GM13976 (cell line): ENCODE measurements around the gene LITAF.

Experiments used
- DNase-seq: peaks from one replicate; pipeline ENCODE4 v3.0.0; 2012; ENCODE audit warnings: low spot score
- CTCF ChIP-seq: IDR thresholded peaks from 2 replicates; pipeline ENCODE4 v1.5.1; 2012; ENCODE audit warnings: borderline replicate concordance, mild to moderate bottlenecking; ENCODE audit not compliant: insufficient read depth; ENCODE audit errors: extremely low read depth, missing control alignments, control extremely low read depth
- in situ Hi-C: fragments of 300-500 bp; cut with MboI; formaldehyde crosslinking; loops from one replicate; pipeline ENCODE4 v1.12.0; 2022; ENCODE audit warnings: low sequenced_read_pairs, mixed read lengths, inconsistent platforms; ENCODE audit not compliant: unreplicated experiment

The LITAF gene

GRCh38 chr16:11589198-11589550 is 2.5 kb upstream of the LITAF start:
- no peak for TF ChIP-seq CTCF
- in situ Hi-C loops = no loop called here
- no peak for DNase-seq

GRCh38 chr16:11588321-11589197 is 1.8 kb upstream of the LITAF start:
- DNase-seq = no peak
- TF ChIP-seq CTCF = no peak
- in situ Hi-C loops = no loop called here

GRCh38 chr16:11587643-11588247 is 1.0 kb upstream of the LITAF start:
- in situ Hi-C loops = no loop called here
- TF ChIP-seq CTCF = no peak
- DNase-seq = no peak

- peak; percentile 57 for DNase-seq
- in situ Hi-C loops = no loop called here
- no peak for TF ChIP-seq CTCF
Measured at GRCh38 chr16:11586378-11586855, 302 bp downstream of the LITAF start.

GRCh38 chr16:11585460-11586377 is 1.0 kb downstream of the LITAF start:
- in situ Hi-C loops = no loop called here
- no peak for TF ChIP-seq CTCF
- DNase-seq = no peak

GRCh38 chr16:11583889-11584565 is 2.7 kb downstream of the LITAF start:
- in situ Hi-C loops = no loop called here
- DNase-seq = no peak
- no peak for TF ChIP-seq CTCF
